Mammary epithelial cell (primary cell): ENCODE measurements around the gene RACGAP1.

Source experiments
- CTCF ChIP-seq, 2 donors: IDR thresholded peaks in 1 of 2; conservative IDR thresholded peaks in 1 of 2; 2 replicates each; pipeline ENCODE4 v1.5.1; 2011 to 2012; ENCODE audit warnings: inconsistent platforms in 2 of 2, low read length in 2 of 2, mild to moderate bottlenecking in 2 of 2, control low read depth in 1 of 2, low read depth in 1 of 2; ENCODE audit not compliant: insufficient read depth in 1 of 2; ENCODE audit errors: extremely low read depth in 1 of 2
- EZH2 ChIP-seq: IDR thresholded peaks from 2 replicates; pipeline ENCODE4 v1.6.1; 2012; ENCODE audit warnings: low read length, inconsistent platforms, borderline replicate concordance

- TF ChIP-seq CTCF (conservative IDR thresholded peaks at IDR 0.05 in 1 of 2, IDR thresholded peaks at IDR 0.05 in 1 of 2; ENCODE audit: extremely low read depth in 1 of 2, insufficient read depth in 1 of 2, low read depth in 1 of 2, low read length in 2 of 2) (no peak), EZH2 (no peak)
Observed at GRCh38 chr12:49974677-49975317, 50.5 kb downstream of the RACGAP1 start.
